ENCODE data around the gene MYOM3. TPM values are rescaled to one million over a fixed set of nuclear protein-coding genes. Genes with fewer than 3 reads are reported as not detected.

Gene MYOM3
- total RNA-seq, 1 donor from 2014 or later = 1.2 TPM

DNA sequence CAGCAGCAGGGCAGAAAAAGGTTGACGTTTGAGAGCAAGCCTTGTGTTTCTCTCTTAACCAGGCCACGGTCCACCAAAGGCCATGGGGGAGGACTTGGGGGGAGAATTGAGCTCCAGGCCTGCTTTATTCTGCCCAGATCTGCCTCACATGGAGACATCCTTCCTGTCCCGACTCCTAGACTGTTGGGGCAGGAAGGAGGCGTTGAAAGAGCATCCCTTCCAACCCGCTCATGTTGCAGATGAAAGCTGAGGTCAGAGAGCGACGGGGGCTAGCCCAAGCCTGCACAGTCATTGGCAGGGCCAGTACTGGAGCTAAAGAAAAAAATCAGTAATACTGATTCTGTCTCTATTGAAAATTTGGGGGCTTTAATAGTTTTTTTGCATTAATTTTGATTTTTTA, 46.6 kb downstream of the MYOM3 start:
- intact Hi-C loops (cut with DNase I) = no loop called here
- Histone ChIP-seq H3K4me1 (no peaks in the 10 kb centered on the region), H3K27me3 (no peaks in the 10 kb centered on the region), H3K27ac (no peak overlapping the region), H3K36me3 (no peaks in the 10 kb centered on the region), H3K4me3 (no peak overlapping the region), H3K9me3 (no peaks in the 10 kb centered on the region)
- DNase-seq (ENCODE audit: low spot score in 2 of 2) = no peak
- TF ChIP-seq, protein P1, sequence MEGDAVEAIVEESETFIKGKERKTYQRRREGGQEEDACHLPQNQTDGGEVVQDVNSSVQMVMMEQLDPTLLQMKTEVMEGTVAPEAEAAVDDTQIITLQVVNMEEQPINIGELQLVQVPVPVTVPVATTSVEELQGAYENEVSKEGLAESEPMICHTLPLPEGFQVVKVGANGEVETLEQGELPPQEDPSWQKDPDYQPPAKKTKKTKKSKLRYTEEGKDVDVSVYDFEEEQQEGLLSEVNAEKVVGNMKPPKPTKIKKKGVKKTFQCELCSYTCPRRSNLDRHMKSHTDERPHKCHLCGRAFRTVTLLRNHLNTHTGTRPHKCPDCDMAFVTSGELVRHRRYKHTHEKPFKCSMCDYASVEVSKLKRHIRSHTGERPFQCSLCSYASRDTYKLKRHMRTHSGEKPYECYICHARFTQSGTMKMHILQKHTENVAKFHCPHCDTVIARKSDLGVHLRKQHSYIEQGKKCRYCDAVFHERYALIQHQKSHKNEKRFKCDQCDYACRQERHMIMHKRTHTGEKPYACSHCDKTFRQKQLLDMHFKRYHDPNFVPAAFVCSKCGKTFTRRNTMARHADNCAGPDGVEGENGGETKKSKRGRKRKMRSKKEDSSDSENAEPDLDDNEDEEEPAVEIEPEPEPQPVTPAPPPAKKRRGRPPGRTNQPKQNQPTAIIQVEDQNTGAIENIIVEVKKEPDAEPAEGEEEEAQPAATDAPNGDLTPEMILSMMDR (IDR thresholded peaks at IDR 0.05) = no peak

DNA sequence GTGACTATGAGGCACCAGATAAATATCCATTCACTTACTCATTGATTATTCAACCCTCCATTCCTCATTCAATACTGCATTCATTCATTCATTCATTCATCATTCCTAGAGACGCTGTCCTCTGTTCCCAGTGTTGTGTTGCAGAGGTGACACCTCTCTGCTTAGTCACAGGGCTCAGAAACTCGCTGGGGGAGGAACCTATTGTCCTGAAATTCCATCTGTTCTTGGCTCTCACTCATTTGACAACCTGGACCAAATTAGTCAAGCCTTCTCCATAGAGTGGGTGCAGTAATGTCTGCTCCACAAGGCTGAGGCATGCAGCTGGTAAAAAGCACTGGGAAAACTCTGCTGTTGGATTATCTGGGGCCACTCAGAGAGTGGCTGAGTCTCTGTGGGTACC, 49.7 kb downstream of the MYOM3 start:
- intact Hi-C loops (cut with DNase I) = no loop called here
- Histone ChIP-seq H3K4me3 (no peak overlapping the region), H3K4me1 (no peaks in the 10 kb centered on the region), H3K36me3 (no peaks in the 10 kb centered on the region), H3K27ac (no peak overlapping the region), H3K27me3 (no peaks in the 10 kb centered on the region), H3K9me3 (no peaks in the 10 kb centered on the region)
- no peak for DNase-seq (ENCODE audit: low spot score in 2 of 2)
- TF ChIP-seq, protein P1 (IDR thresholded peaks at IDR 0.05) = no peak

DNA sequence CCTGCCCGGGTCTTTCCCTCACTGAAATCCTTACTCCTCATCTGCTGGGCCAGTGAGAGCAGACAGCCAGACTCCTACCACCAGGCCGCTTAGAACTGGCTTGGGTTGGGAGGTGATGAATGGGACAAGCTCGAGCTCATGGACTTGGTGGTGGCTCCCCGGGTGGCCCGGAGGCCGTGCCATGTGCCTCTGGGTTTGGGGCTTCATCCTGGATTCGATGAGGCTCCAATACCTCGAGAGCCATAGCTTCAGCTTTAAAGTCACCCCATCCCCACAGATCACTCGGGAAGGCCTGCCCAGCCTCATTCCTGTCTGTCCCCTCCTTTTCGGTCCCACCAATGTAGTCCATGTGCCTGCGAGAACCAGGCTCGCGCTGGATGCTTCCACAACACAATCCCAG, 51.5 kb downstream of the MYOM3 start:
- Histone ChIP-seq H3K27me3 (no peaks in the 10 kb centered on the region), H3K9me3 (no peaks in the 10 kb centered on the region), H3K4me1 (no peaks in the 10 kb centered on the region), H3K4me3 (no peak overlapping the region), H3K27ac (no peak overlapping the region), H3K36me3 (no peaks in the 10 kb centered on the region)
- no peak for DNase-seq (ENCODE audit: low spot score in 2 of 2)
- intact Hi-C loops (cut with DNase I) = no loop called here
- TF ChIP-seq, protein P1 (IDR thresholded peaks at IDR 0.05) = no peak

DNA sequence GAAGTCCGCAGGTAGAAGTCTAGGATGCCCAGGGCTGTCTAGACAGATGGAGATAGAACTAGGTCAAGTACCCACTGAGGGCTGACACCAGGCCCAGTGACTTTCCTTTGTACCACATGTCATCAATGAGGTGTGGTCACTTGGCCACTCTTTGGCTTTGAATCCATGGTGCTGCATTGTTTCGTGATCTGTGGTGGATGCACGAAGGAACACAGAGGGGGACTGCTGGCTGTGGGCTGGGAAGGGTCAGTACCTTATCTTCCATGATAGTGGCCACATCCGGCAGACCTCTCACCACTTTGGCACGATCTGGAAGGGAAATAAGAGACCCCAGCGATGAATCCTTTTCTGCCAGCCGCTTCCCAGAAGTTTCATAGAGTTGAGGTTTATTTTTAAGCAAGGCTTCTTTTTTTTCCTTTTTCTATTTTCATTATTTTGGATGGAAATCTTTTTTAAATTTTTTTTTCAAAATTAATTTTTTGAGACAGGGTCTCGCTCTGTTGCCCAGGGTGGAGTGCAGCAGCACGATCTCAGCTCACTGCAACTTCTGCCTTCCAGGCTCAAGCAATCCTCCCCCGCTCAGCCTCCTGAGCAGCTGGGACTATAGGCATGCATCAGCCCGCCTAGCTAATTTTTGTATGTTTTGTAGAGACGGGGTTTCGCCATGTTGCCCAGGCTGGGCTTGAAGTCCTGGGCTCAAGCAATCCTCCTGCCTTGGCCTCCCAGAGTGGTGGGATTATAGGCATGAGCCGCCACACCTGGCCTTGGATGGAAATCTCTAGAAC, 53.1 kb downstream of the MYOM3 start:
- Histone ChIP-seq H3K9me3 (no peaks in the 10 kb centered on the region), H3K36me3 (no peaks in the 10 kb centered on the region), H3K27me3 (no peaks in the 10 kb centered on the region), H3K4me1 (no peaks in the 10 kb centered on the region), H3K27ac (no peak overlapping the region), H3K4me3 (no peak overlapping the region)
- TF ChIP-seq, protein P1 (IDR thresholded peaks at IDR 0.05) = no peak
- intact Hi-C loops (cut with DNase I) = no loop called here
- no peak for DNase-seq (ENCODE audit: low spot score in 2 of 2)

DNA sequence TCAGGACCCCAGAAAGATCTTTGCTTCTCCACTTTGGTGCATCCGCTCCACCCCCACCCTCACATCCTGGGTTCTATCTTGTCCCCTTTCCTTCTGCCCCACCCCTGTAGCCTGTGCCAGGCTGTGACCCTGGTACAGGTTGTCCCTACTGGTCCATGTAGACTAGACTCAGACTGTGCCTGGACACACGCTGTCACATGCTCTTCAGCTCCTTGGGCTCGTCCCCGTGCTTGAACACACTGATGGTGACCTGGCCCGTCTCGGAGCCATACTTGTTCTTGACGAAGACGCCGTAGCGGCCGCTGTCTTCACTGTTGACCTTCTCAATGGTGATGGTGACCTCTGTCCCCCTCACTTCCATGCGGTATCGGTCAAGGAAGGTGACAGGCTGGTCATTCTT, 54.8 kb downstream of the MYOM3 start:
- H3K36me3 ChIP-seq = no peaks in the 10 kb centered on the region
- H3K27me3 ChIP-seq = no peaks in the 10 kb centered on the region
- DNase-seq (ENCODE audit: low spot score in 2 of 2) = no peak
- TF ChIP-seq, protein P1 (IDR thresholded peaks at IDR 0.05) = no peak
- peaks cover 0 to 2% of the 10 kb centered on the region in 2 donors for H3K4me1 ChIP-seq
- no peaks in the 10 kb centered on the region for H3K9me3 ChIP-seq
- intact Hi-C loops (cut with DNase I) = no loop called here
- no peak overlapping the region for H3K27ac ChIP-seq
- no peak overlapping the region for H3K4me3 ChIP-seq

All from ascending aorta (tissue), 2 donors.